Coronary artery (tissue), 2 donors: Measurements from ENCODE around the gene SESN1.
A peak's percentile ranks its signal among the peaks of the same experiment; 100 is the strongest.
"Not testable (repeated sequence)": the region's sequence is repeated elsewhere in the genome, so short reads cannot be mapped to it uniquely, and the experiment has no call there.

Experiments
- DNase-seq: peaks from one replicate; pipeline ENCODE4 v3.0.0-alpha.2; 2017; ENCODE audit warnings: low spot score
- H3K27ac ChIP-seq, 2 donors: fragments of 200-600 bp; sonication (generic); one replicate each; pipeline ENCODE4 v1.5.1; 2016 to 2019
- H3K4me3 ChIP-seq: fragments of 200-600 bp; sonication (generic); 2 replicates; pipeline ENCODE4 v1.5.1; 2016; ENCODE audit warnings: mild to moderate bottlenecking, moderate library complexity
- CTCF ChIP-seq: fragments of 200-600 bp; sonication (generic); IDR thresholded peaks from one replicate; pipeline ENCODE4 v1.5.1; 2019; ENCODE audit warnings: antibody characterized with exemption

SESN1 gene

DNA sequence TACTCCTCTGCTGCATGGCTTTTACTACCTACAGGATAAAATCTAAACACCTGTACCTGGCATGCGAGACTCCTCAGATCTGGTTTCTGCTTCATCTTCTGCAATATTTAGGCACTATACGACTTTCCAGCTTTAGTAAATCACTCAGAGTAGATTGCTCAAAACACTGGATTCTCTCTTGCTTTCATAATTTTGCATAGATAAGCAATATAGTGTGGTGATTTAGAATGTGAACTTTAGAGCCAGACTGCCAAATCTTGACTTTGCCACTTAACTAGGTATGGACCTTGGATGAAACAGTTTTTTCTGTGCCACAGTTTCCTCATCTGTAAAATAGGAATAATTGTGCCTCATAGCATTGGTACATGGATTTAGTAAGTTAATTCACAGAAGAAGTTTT, 29.6 kb upstream of the SESN1 start:
- Histone ChIP-seq H3K27ac (no peak overlapping the region), H3K4me3 (no peak overlapping the region)
- no peak for DNase-seq
- no peak for TF ChIP-seq CTCF

GRCh38 chr6:109121411-109121810, 26.8 kb upstream of the SESN1 start:
- DNase-seq, result no peak
- no peak for TF ChIP-seq CTCF
- H3K27ac ChIP-seq, result peak overlapping the region in 1 of 2 donors; percentile 5
- H3K4me3 ChIP-seq, result no peak overlapping the region

DNA sequence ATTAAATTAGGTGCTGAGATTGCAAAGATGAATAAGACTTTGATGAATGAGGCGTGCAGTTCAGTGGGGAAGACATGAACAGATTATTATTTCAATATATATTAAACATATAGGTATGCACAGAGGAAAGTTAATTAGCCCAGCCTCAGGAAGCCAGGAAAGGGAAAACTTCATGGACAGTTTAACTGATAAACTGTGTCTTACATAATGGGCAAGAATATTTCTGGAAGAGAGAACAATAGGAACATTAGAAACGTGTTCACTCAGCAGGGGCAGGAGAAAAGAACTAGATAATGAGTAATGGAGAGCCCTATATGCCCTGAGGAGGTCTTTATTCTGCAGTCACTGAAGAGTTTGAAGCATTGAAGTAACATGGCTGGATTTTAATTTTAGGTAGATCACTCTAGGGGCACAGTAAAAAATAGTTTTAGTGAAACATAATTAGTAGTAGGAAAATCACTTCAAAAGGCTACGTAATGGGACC, 24.3 kb upstream of the SESN1 start:
- DNase-seq, result no peak
- Histone ChIP-seq H3K4me3 (no peak overlapping the region), H3K27ac (no peak overlapping the region)
- no peak for TF ChIP-seq CTCF

DNA sequence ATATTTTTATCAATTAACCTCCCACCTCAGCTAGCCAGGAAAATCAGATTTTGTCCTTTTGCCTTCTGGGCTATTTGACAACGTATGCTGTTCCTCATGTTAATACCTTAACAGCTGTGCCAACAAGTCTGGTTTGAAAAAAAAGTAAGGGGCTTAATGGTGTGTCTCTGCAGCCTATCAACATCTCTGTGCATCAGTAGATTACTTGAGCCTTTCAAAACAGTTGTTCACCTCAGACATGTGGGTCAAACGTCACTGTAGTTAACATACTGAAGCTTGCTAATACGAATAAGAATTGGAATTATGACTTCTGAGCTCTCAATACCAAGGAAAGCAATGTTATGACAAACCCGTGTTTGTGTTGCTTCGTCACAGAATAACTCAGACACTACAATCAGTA, 23.7 kb upstream of the SESN1 start:
- DNase-seq, result no peak
- Histone ChIP-seq H3K27ac (no peak overlapping the region), H3K4me3 (no peak overlapping the region)
- TF ChIP-seq CTCF, result no peak

- TF ChIP-seq CTCF, result no peak
- no peak for DNase-seq
- H3K4me3 ChIP-seq, result no peak overlapping the region
- peak overlapping the region in 1 of 2 donors; percentile 23 for H3K27ac ChIP-seq
These were observed 22.8 kb upstream of the SESN1 start for GRCh38 chr6:109117346-109118035.

- H3K4me3 ChIP-seq, DNase-seq, H3K27ac ChIP-seq: not testable (repeated sequence)
These were observed 18.0 kb upstream of the SESN1 start for GRCh38 chr6:109112663-109113062.

- not testable (repeated sequence) for DNase-seq, H3K27ac ChIP-seq, H3K4me3 ChIP-seq
These were observed 15.0 kb upstream of the SESN1 start for GRCh38 chr6:109109663-109110062.

- no peak overlapping the region for H3K4me3 ChIP-seq
- no peak for TF ChIP-seq CTCF
- H3K27ac ChIP-seq, result no peak overlapping the region
These were observed 11.0 kb upstream of the SESN1 start for GRCh38 chr6:109105681-109106080.

More at GRCh38 chr6:109105681-109106080, 11.0 kb upstream of the SESN1 start:
- no peak for DNase-seq
